Liver (tissue), 3 donors: ENCODE data around the gene SEMA4G.
"Not testable (repeated sequence)": the region's sequence is repeated elsewhere in the genome, so short reads cannot be mapped to it uniquely, and the experiment has no call there.

Experiments
- ATF3 ChIP-seq: IDR thresholded peaks from 2 replicates; pipeline ENCODE4 v1.6.1; 2016; ENCODE audit warnings: antibody characterized with exemption
- CTCF ChIP-seq: fragments of 150-350 bp; IDR thresholded peaks from 2 replicates; pipeline ENCODE4 v1.5.1; 2017; ENCODE audit warnings: improper control_type of control experiment, low read depth, low read length; ENCODE audit not compliant: missing input control
- FOXA1 ChIP-seq: IDR thresholded peaks from 2 replicates; pipeline ENCODE4 v1.6.1; 2016; ENCODE audit warnings: antibody characterized with exemption
- GABPA ChIP-seq, 2 donors: IDR thresholded peaks in 1 of 2; conservative IDR thresholded peaks in 1 of 2; 2 replicates each; pipeline ENCODE4 v1.6.1; 2016; ENCODE audit warnings: antibody characterized with exemption in 2 of 2, mild to moderate bottlenecking in 1 of 2, moderate library complexity in 1 of 2
- JUND ChIP-seq, 2 donors: IDR thresholded peaks; 2 replicates each; pipeline ENCODE4 v1.6.1; 2016; ENCODE audit warnings: antibody characterized with exemption in 2 of 2
- NR2F2 ChIP-seq: IDR thresholded peaks from 2 replicates; pipeline ENCODE4 v1.6.1; 2016; ENCODE audit warnings: antibody characterized with exemption
- RAD21 ChIP-seq, 2 donors: IDR thresholded peaks; 2 replicates each; pipeline ENCODE4 v1.6.1; 2016; ENCODE audit warnings: antibody characterized with exemption in 2 of 2, mild to moderate bottlenecking in 2 of 2
- RXRA ChIP-seq, 2 donors: IDR thresholded peaks; 2 replicates each; pipeline ENCODE4 v1.6.1; 2017 to 2018; ENCODE audit warnings: antibody characterized with exemption in 2 of 2, mild to moderate bottlenecking in 1 of 2
- SP1 ChIP-seq: IDR thresholded peaks from 2 replicates; pipeline ENCODE4 v1.6.1; 2018; ENCODE audit warnings: antibody characterized with exemption, mild to moderate bottlenecking
- TAF1 ChIP-seq: conservative IDR thresholded peaks from 2 replicates; pipeline ENCODE4 v1.6.1; 2016; ENCODE audit warnings: antibody characterized with exemption, mild to moderate bottlenecking
- YY1 ChIP-seq: IDR thresholded peaks from 2 replicates; pipeline ENCODE4 v1.6.1; 2016; ENCODE audit warnings: antibody characterized with exemption, mild to moderate bottlenecking
- TF ChIP-seq, protein P1 (sequence below): IDR thresholded peaks from 2 replicates; pipeline ENCODE4 v1.6.1; 2016; ENCODE audit warnings: antibody characterized with exemption
- TF ChIP-seq, protein P2 (sequence below): IDR thresholded peaks from 2 replicates; pipeline ENCODE4 v1.6.1; 2016; ENCODE audit warnings: antibody characterized with exemption, mild to moderate bottlenecking
- TF ChIP-seq, protein P3 (sequence below): IDR thresholded peaks from 2 replicates; pipeline ENCODE4 v1.6.1; 2016; ENCODE audit warnings: antibody characterized with exemption
- donor health status: healthy.
- donor health status: healthy.

DNA sequence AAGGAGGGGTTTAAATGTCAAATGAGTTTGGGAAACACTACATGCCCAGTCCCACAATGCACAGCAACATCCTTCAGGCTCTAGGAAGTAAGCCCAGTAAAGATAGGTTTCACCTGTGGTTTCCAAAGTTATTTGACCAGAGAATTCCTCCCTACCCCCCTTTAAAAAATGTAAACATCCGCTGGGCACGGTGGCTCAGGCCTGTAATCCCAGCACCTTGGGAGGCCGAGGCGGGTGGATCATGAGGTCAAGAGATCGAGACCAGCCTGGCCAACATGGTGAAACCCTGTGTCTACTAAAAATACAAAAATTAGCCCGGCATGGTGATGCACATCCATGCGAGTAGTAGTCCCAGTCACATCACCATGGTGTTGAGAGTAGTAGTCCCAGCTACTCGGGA lies 6.1 kb downstream of the SEMA4G start:
- TF ChIP-seq CTCF; YY1; ATF3; RAD21 (IDR thresholded peaks at IDR 0.05); JUND (IDR thresholded peaks at IDR 0.05); TAF1; RXRA (IDR thresholded peaks at IDR 0.05); GABPA (IDR thresholded peaks at IDR 0.05 in 1 of 2, conservative IDR thresholded peaks at IDR 0.05 in 1 of 2); FOXA1; SP1; NR2F2: not testable (repeated sequence)
- TF ChIP-seq, protein P1, sequence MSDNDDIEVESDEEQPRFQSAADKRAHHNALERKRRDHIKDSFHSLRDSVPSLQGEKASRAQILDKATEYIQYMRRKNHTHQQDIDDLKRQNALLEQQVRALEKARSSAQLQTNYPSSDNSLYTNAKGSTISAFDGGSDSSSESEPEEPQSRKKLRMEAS, result not testable (repeated sequence)
- TF ChIP-seq, protein P2, sequence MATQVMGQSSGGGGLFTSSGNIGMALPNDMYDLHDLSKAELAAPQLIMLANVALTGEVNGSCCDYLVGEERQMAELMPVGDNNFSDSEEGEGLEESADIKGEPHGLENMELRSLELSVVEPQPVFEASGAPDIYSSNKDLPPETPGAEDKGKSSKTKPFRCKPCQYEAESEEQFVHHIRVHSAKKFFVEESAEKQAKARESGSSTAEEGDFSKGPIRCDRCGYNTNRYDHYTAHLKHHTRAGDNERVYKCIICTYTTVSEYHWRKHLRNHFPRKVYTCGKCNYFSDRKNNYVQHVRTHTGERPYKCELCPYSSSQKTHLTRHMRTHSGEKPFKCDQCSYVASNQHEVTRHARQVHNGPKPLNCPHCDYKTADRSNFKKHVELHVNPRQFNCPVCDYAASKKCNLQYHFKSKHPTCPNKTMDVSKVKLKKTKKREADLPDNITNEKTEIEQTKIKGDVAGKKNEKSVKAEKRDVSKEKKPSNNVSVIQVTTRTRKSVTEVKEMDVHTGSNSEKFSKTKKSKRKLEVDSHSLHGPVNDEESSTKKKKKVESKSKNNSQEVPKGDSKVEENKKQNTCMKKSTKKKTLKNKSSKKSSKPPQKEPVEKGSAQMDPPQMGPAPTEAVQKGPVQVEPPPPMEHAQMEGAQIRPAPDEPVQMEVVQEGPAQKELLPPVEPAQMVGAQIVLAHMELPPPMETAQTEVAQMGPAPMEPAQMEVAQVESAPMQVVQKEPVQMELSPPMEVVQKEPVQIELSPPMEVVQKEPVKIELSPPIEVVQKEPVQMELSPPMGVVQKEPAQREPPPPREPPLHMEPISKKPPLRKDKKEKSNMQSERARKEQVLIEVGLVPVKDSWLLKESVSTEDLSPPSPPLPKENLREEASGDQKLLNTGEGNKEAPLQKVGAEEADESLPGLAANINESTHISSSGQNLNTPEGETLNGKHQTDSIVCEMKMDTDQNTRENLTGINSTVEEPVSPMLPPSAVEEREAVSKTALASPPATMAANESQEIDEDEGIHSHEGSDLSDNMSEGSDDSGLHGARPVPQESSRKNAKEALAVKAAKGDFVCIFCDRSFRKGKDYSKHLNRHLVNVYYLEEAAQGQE, result not testable (repeated sequence)
- TF ChIP-seq, protein P3, sequence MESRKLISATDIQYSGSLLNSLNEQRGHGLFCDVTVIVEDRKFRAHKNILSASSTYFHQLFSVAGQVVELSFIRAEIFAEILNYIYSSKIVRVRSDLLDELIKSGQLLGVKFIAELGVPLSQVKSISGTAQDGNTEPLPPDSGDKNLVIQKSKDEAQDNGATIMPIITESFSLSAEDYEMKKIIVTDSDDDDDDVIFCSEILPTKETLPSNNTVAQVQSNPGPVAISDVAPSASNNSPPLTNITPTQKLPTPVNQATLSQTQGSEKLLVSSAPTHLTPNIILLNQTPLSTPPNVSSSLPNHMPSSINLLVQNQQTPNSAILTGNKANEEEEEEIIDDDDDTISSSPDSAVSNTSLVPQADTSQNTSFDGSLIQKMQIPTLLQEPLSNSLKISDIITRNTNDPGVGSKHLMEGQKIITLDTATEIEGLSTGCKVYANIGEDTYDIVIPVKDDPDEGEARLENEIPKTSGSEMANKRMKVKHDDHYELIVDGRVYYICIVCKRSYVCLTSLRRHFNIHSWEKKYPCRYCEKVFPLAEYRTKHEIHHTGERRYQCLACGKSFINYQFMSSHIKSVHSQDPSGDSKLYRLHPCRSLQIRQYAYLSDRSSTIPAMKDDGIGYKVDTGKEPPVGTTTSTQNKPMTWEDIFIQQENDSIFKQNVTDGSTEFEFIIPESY, result not testable (repeated sequence)
